GM20000 (cell line): ENCODE data around the gene ARAF.

Source experiments
- DNase-seq: peaks from one replicate; pipeline ENCODE4 v3.0.0; 2012; ENCODE audit warnings: low spot score
- TF ChIP-seq, protein P1 (sequence below): IDR thresholded peaks from 2 replicates; pipeline ENCODE4 v1.5.1; 2012; ENCODE audit warnings: mild to moderate bottlenecking, control low read depth; ENCODE audit errors: extremely low read depth, missing control alignments

ARAF gene

DNA sequence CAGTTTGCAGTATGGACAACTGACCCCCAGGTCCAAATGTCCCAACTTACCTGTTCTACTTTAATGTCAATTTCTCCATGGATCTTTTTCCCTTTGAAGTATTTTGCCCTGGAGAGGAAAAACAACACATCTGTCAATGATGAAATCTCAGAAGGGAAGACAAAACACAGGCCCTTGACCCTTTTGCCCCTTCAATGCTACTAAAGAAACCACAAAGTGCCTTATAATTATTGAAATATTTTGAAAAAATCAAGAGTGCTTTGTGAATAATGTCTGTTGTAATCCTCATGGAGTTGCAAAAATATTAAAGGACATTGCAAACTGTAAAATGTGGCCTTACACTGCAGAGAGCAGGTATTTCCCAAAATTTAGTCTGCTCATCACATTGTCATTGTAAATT lies 46.1 kb downstream of the ARAF start:
- no peak for DNase-seq
- TF ChIP-seq, protein P1, sequence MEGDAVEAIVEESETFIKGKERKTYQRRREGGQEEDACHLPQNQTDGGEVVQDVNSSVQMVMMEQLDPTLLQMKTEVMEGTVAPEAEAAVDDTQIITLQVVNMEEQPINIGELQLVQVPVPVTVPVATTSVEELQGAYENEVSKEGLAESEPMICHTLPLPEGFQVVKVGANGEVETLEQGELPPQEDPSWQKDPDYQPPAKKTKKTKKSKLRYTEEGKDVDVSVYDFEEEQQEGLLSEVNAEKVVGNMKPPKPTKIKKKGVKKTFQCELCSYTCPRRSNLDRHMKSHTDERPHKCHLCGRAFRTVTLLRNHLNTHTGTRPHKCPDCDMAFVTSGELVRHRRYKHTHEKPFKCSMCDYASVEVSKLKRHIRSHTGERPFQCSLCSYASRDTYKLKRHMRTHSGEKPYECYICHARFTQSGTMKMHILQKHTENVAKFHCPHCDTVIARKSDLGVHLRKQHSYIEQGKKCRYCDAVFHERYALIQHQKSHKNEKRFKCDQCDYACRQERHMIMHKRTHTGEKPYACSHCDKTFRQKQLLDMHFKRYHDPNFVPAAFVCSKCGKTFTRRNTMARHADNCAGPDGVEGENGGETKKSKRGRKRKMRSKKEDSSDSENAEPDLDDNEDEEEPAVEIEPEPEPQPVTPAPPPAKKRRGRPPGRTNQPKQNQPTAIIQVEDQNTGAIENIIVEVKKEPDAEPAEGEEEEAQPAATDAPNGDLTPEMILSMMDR = no peak

DNA sequence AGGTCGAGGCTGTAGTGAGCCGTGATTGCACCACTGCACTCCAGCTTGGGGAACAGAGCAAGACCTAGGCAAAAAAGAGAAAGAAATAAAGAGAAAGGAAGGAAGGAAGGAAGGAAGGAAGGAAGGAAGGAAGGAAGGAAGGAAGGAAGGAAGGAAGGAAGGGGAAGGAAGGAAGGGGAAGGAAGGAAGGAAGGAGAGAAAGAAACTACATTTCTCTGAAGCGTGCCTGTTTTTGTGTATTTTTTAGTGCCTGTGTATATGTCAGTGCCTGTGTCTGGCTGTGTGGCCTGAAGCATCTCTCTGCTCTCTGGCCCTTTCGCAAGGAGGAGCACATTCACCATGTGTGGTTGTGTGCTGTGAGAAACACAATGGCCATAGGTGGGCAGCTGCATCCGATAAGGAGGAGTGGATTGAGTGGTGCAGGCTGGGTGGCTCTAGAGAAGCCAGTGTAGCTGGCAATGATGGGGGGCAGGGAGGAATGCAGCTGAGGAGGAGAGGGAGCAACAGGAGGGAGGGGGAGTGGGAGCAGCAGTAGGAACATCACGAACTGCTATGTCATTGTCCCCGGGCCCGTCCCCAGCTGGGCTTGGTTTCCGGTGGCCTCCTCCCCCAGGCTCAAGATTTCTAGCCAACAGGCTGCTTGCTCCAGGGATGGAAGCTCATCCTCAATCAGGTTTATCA lies 47.3 kb downstream of the ARAF start:
- no peak for DNase-seq

DNA sequence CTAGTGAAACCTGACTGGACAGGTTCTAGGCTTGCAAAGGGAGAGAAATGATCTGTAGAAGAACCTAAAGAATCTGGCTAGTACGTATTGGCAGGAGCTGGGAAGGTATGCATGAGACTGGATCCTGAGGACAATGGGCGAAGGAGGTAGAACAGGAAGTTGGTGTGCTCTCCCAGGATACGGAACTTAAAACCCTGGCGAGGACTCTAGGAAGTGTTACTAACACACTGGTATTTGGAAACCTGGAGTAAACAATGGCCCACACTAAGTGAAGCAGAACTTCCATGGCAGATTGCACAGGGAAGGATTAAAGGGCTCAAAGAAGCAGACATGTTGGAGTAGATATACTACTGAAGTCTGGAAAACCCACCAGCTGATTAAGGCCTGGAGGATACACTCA lies 49.5 kb downstream of the ARAF start:
- TF ChIP-seq, protein P1 = no peak
- DNase-seq = no peak

More for the DNA sequence above, 47.3 kb downstream of the ARAF start:
- TF ChIP-seq, protein P1 = no peak

DNA sequence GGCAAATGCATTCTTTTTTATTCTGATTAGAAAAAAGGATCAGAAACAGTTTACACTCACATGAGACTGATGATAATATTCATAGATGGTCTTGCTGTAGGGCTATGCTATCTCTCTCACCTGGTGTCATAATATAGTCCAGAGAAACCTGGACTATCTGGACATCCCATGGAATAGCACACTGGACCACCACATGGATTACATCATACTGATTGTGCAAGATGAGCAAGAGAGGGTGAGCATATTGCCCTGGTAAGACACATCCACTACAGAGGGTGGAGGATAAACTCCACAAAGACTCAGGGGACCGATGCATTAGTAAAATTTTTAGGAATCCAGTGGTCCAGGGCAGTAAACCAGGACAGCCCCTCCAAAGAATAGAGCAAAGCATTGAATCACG lies 50.5 kb downstream of the ARAF start:
- TF ChIP-seq, protein P1 = no peak
- no peak for DNase-seq

DNA sequence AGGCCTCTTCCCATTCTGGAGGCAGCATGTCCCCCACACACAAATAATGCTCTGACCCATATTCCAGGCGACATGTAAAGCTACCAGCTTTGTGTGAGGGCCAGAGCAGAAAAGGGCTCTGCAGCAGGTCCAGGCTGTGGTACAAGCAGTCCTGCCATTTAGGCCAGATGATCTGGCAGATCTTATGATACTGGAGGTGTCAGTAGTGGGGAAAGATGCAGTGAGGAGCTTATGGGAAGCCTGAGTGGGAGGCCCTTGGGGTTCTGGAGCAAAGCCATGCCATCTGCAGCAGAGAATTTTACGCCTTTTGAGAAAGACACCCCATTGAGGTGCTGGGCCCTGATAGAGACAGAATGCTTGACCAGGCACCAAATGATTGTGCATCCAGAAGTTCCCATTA lies 50.9 kb downstream of the ARAF start:
- TF ChIP-seq, protein P1 = no peak
- DNase-seq = no peak

DNA sequence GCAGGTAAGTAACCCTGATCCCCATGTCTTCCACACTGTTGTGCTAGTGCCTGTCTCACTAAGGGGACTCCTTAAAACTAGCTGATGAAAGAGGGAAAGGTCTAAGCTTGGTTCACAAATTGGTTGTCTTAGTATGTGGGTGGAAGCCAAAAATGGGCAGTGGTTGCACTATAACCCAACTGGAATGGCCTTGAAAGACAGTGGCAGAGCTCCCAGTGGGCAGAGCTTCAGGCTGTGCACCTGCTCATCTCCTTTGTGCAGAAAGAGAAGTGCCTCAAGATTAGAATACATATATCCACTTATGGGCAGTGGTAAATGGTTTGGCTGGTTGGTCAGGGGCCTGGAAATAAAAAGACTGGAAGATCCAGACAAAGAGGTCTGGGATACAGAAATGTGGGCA lies 51.4 kb downstream of the ARAF start:
- DNase-seq = no peak
- TF ChIP-seq, protein P1 = no peak

DNA sequence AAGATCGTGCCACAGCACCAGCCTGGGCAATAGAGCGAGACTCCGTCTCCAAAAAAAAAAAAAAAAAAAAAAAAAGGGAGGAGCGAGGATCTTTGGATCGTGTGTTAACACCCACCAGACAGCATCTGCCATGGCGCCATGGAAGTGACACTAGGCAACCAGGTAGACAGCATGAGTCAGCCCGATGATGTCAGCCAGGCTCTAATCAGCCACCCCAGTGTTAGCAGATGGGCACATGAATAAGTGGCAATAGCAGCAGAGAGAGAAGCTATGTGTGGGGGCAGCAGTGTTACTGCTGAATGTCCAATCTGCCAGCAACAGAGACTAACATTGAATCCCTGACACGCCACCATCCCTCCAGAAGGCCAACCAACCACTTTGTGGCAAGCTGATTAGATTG lies 52.1 kb downstream of the ARAF start:
- TF ChIP-seq, protein P1 = no peak
- DNase-seq = no peak
